GM20431 (cell line): Measurements from ENCODE around the gene LST1.
"Not testable (repeated sequence)": the region's sequence is repeated elsewhere in the genome, so short reads cannot be mapped to it uniquely, and the experiment has no call there.

Experiments
- in situ Hi-C: fragments of 300-500 bp; cut with MseI, MboI; formaldehyde crosslinking; loops from one replicate; pipeline ENCODE4 v1.15.0; 2020; ENCODE audit warnings: low sequenced_read_pairs; ENCODE audit not compliant: unreplicated experiment

The LST1 gene

GRCh38 chr6:31579546-31580437 lies 6.3 kb upstream of the LST1 start:
- in situ Hi-C loops = no loop called here

GRCh38 chr6:31580438-31580740 lies 5.7 kb upstream of the LST1 start:
- in situ Hi-C loops = no loop called here

- in situ Hi-C loops = no loop called here
Measured at GRCh38 chr6:31580807-31581433, 5.2 kb upstream of the LST1 start.

- in situ Hi-C loops = no loop called here
Measured at GRCh38 chr6:31581434-31582229, 4.4 kb upstream of the LST1 start.

- in situ Hi-C loops = no loop called here
Measured at GRCh38 chr6:31582230-31582643, 3.8 kb upstream of the LST1 start, which contains the start of gene LTB. Gene LTB, minus strand, starts transcription at chr6:31582424. Its CDS starts 7 bp downstream, at chr6:31582417.

DNA sequence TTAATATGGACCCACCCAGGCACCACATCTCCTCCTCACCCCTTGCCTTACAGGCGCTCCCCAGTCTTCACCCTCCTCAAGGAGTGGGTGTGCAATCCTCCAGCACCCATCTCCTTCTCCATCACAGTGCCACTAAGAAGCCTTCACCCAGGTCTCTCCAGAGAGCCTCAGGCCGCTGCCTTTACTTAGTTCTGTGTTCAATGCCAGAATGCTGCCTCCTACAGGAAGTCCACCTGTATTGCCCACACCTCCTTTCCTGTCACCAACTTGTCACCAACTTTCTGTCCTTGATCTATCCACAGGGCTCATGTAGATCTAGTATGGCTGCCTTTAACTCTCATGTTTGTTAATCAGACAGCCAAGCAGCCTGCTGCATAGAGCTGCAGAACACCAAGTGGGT lies 586 bp upstream of the LST1 start:
- in situ Hi-C loops = no loop called here

DNA sequence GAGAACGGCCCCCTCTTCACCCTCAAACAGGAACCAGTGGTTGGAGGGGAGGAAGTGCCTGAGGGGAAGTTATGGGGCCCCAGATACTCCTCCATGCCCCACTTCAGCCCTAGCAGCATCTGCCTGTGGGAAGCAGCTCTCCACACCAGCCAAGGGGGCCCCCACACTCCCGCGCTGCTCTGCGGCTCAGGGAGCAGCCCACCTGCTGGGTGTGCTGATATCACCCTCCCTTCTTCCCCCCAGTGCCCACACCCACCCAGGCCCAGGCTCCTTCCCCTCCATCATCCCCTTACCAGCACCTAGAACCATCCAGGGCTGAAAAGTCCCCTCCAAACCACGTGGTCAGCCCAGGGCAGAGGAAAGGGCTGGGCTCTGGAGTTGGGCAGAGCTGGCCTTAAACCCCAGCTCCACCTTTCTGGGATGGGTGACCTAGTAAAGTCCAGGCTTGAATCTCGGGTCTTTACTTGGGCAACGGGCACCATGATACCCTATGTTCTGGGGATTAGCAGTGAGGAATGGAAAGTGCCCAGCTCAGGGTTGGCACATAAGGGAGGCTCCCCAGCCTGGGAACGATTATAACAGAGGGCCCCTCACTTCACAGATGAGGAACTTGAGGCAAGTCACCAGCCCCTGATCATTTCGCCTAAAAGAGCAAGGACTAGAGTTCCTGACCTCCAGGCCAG lies 663 bp downstream of the LST1 start:
- in situ Hi-C loops = no loop called here

DNA sequence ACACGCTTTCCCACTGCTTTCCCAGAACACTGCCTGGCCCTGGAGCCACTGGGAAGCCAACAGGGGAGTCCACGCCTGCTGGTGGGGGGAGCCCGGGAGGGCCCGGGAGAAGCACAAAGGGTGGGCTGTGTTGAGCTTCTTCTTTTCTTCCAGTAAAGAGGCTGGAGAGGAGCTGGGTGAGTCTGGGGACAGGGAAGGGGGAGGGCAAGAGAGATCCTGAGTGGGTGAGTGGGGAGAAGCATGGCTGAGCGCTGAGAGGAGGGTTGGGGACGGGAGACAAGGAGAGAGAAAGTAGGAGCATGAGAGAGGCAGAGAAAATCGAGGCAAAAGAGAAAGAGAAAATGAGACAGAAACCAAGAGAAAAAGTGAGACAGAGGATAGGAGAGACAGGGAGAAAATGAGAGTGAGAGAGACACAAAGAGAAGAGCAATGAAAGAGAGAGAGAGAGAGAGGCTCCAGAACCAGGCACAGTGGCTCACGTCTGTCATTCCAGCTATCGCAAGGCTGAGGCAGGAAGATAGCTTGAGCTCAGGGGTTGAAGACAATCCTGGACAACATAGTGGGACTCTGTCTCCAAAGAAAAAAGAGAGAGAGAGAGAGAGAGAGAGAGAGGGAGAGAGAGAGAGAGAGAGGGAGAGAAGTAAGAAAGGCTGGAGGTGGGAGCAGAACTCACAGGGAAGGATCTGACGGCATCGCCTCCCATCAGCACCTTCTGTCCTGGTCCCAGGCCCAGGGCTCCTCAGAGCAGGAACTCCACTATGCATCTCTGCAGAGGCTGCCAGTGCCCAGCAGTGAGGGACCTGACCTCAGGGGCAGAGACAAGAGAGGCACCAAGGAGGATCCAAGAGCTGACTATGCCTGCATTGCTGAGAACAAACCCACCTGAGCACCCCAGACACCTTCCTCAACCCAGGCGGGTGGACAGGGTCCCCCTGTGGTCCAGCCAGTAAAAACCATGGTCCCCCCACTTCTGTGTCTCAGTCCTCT lies 2.0 kb downstream of the LST1 start:
- in situ Hi-C loops = no loop called here

DNA sequence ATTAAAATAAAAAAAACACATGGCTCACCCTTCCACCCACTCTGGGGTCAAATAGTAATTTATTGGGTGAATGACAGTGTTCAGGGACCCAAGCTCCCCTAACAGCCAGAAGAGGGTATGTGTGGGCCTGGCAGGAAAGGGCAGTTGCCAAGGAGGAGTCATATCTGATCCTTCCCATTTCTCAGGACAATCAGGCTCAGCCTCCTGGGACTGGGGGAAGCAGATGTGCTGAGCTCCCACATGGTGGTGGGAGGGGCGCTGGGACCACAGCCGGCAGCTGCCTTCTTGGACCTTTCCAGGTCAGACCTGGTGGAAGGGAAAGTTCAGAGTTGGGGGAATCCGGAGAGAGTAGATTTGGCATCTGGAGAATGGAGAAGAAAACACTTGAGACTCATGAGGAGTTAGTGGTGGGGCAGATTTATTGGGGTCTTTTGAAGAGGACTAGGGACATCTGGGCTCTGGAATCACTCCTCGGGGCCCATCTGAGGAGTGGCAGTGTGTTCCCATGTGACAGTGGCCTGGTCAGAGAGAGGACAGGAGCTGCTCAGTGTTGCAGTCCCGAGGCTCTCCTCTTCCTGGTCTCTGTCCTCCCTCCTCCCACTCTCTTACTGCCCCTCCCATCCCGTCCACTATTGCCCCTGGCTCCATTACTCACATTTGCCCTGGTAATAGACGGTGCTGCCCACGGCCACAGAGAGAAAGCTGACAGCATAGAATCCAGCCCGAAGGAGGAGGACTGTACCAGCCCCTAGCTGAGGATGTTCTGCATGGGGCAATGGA lies 3.0 kb downstream of the LST1 start:
- in situ Hi-C loops = no loop called here

- in situ Hi-C loops = not testable (repeated sequence)
Measured at GRCh38 chr6:31590691-31591090, 4.6 kb downstream of the LST1 start.

DNA sequence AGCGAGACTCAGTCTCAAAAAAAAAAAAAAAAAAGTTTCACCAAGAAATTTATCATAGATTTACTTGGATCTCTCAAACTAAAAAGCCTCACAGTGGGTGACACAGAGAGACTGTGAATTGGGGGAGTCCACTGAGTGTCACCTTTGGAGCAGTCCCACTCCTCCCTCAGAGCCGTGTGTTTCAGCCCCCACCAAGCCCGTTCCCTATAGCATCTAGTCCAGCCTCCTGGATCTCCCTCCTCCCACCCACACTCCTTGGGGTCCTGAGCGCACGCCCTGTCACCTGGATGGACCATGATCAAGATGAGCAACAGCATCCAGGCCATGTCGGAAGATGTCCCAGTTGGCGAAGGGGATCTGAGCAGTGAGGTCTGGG lies 6.3 kb downstream of the LST1 start:
- in situ Hi-C loops = no loop called here

DNA sequence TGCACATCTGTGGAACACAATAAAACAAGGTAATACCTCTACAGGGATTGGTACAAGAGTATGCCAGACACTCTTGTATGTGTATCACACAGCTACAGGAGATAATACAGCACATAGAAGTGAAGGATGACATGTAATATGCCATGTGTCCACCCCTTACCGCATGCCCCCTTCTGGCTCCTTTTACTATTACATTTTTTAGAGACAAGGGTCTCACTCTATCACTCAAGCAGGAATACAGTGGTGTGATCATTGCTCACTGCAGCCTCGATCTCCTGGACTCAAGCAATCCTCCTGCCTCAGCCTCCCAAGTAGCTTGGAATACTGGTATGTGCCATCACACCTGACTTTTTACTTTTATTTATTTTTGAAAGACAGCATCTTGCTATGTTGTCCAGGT lies 10.9 kb downstream of the LST1 start:
- in situ Hi-C loops = no loop called here

DNA sequence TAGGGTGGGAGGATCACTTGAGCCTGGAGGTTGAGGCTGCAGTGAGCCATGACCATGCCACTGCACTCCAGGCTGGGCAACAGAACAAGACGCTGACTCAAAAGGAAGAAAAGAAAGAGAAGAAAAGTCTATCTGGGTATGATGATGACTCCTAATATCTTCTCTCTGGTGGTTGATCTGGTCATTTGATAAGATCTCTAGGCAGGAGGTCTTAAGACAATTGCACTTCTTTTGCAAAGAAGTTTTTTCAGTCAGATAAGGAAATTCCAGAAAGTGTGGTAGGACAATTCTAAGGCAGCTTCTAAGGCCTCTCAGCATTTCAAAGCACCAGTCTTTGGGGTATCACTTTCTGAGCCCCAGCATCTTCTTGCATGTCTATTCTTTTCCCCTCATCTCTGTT lies 21.2 kb downstream of the LST1 start:
- in situ Hi-C loops = no loop called here

DNA sequence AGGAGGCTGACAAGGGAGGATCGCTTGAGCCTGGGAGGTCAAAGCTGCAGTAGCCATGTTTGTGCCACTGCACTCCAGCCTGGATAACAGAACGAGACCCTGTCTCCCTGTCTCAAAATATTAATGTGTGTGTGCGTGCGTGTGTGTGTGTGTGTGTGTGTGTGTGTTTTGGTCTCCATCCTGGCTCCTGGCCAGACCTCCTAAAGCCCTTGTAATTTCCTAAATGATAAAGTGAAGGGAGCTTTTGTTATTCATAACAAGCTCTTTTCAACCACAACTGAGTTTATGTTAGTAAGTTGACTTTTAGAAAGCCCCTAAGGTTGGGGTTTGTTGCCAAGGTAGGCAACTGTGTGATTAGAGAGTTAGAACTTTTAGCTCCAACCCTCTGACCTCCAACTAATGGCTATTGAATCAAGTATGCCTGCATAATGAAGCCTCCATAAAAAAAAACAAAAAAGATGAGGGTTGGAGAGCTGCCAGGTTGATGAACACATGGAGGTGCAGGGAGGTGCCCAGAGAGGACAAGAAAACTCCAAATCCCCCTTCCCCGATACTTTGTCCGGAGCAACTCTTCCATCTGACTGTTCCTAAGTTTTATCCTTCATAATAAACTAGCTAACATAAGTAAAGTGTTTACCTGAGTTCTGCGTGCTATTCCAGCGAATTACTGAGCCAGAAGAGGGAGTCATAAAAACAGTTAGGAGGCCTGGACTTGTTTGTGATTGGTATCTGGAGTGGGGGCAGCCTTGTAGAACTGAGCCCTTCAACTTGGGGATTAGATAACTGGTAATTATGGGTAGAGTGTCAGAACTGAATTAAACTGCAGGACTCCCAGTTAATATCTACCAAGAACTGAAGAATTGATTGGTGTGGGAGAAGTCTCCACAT lies 23.7 kb downstream of the LST1 start:
- in situ Hi-C loops = no loop called here

DNA sequence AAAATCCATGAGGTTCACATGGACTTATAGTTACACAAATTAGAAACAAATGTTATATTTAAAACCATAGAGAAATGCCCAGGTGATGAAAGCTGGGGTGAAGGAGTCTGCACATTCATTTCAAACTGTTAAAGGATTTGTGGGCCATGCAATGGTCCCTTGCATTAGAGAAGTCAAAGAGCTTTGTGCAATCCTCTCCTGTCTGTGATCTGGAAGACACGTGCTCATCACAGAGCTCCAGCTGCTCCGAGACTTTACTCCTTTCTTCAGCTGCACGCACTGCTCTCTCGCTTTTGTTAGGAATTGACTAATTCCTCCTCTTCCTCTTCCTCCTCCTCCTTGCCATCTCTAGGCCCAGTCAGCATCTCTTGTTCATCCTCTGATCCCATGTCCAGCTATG lies 24.9 kb downstream of the LST1 start:
- in situ Hi-C loops = no loop called here

DNA sequence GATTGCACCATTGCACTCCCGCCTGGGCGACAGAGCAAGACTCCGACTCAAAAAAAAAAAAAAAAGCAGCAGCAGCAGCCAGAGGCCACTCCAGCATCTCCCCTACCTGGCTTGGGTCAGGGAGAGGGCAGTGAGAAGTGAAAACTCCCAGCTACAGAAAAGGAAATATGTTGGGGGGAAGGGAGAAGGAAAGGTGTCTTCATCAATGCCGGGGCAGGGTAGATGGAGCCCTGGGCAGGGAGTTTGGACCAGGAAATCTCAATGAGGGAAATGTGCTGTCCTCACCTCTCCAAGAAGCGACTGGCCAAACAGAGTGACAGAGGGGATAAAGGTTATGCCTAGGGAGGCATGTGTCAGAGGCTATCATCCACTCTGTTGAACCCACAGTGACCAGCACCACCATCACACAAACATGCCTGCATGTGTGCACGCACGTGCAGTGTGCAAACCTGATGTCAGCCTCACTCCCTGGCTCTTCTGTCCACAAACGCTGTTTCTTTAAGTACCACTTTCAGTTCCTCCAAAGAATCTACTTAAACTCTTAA lies 28.1 kb downstream of the LST1 start:
- in situ Hi-C loops = no loop called here
